ENCODE data around the gene FOXK2. TPM values are rescaled to one million over a fixed set of nuclear protein-coding genes. Genes with fewer than 3 reads are reported as not detected.
"Not testable (repeated sequence)": the region's sequence is repeated elsewhere in the genome, so short reads cannot be mapped to it uniquely, and the experiment has no call there.

The FOXK2 gene
- total RNA-seq, 2 experiments from 2014 or later: 48.8 to 51.4 TPM

GRCh38 chr17:82497483-82498405 lies 21.8 kb upstream of the FOXK2 start:
- no peaks in the 10 kb centered on the region for H3K27me3 Mint-ChIP-seq (ENCODE audit: low read depth)
- peak overlapping the region; percentile 81 for H3K4me3 Mint-ChIP-seq
- no peaks in the 10 kb centered on the region for H3K36me3 Mint-ChIP-seq (ENCODE audit: low read depth)
- H3K27ac Mint-ChIP-seq: peak overlapping the region; percentile 82
- H3K9me3 Mint-ChIP-seq: no peaks in the 10 kb centered on the region
- DNase-seq: peak; percentile 57
- CTCF ChIA-PET: interaction anchor here (0.5 to 0.7 kb wide), 3 partner anchors 9 to 55 kb away, joined by 3 read pairs; no protein-coding TSS in a partner anchor
- peaks cover 21% of the 10 kb centered on the region for H3K4me1 Mint-ChIP-seq (ENCODE audit: low read depth)
- intact Hi-C loops (cut with micrococcal nuclease): loop anchor here (1.0 to 10.0 kb wide), 4 partner anchors 21 to 367 kb away; partner anchors contain the start of genes FOXK2 and TBCD

- DNase-seq: no peak
- H3K27me3 Mint-ChIP-seq (ENCODE audit: low read depth): no peaks in the 10 kb centered on the region
- peaks cover 13% of the 10 kb centered on the region for H3K4me1 Mint-ChIP-seq (ENCODE audit: low read depth)
- intact Hi-C loops (cut with micrococcal nuclease): no loop called here
- no peaks in the 10 kb centered on the region for H3K9me3 Mint-ChIP-seq
- H3K4me3 Mint-ChIP-seq: no peak overlapping the region
- H3K27ac Mint-ChIP-seq: no peak overlapping the region
- H3K36me3 Mint-ChIP-seq (ENCODE audit: low read depth): no peaks in the 10 kb centered on the region
- CTCF ChIA-PET: no interaction called here
These were observed 17.3 kb upstream of the FOXK2 start for GRCh38 chr17:82502207-82502606.

GRCh38 chr17:82503094-82503727 lies 16.3 kb upstream of the FOXK2 start:
- no peaks in the 10 kb centered on the region for H3K9me3 Mint-ChIP-seq
- CTCF ChIA-PET: interaction anchor here (1.0 kb wide), 1 partner anchor 8 kb away, joined by 3 read pairs; no protein-coding TSS in a partner anchor
- no peak overlapping the region for H3K4me3 Mint-ChIP-seq
- no peak for DNase-seq
- H3K27ac Mint-ChIP-seq: no peak overlapping the region
- H3K36me3 Mint-ChIP-seq (ENCODE audit: low read depth): no peaks in the 10 kb centered on the region
- H3K27me3 Mint-ChIP-seq (ENCODE audit: low read depth): no peaks in the 10 kb centered on the region
- intact Hi-C loops (cut with micrococcal nuclease): no loop called here
- peaks cover 6% of the 10 kb centered on the region for H3K4me1 Mint-ChIP-seq (ENCODE audit: low read depth)

GRCh38 chr17:82503728-82504308 lies 15.7 kb upstream of the FOXK2 start:
- H3K27ac Mint-ChIP-seq: no peak overlapping the region
- H3K36me3 Mint-ChIP-seq (ENCODE audit: low read depth): no peaks in the 10 kb centered on the region
- CTCF ChIA-PET: interaction anchor here (1.0 kb wide), 3 partner anchors 9 to 48 kb away, joined by 3 to 4 read pairs (median 3); no protein-coding TSS in a partner anchor
- H3K9me3 Mint-ChIP-seq: no peaks in the 10 kb centered on the region
- no peak for DNase-seq
- peaks cover 6% of the 10 kb centered on the region for H3K4me1 Mint-ChIP-seq (ENCODE audit: low read depth)
- intact Hi-C loops (cut with micrococcal nuclease): no loop called here
- H3K4me3 Mint-ChIP-seq: no peak overlapping the region
- H3K27me3 Mint-ChIP-seq (ENCODE audit: low read depth): no peaks in the 10 kb centered on the region

GRCh38 chr17:82505296-82505695 lies 14.2 kb upstream of the FOXK2 start:
- Mint-ChIP-seq H3K4me3 (no peak overlapping the region), H3K27me3 (ENCODE audit: low read depth) (no peaks in the 10 kb centered on the region), H3K9me3 (no peaks in the 10 kb centered on the region), H3K36me3 (ENCODE audit: low read depth) (no peaks in the 10 kb centered on the region), H3K27ac (no peak overlapping the region), H3K4me1 (ENCODE audit: low read depth) (peaks cover 6% of the 10 kb centered on the region)
- CTCF ChIA-PET: no interaction called here
- intact Hi-C loops (cut with micrococcal nuclease): no loop called here
- no peak for DNase-seq

GRCh38 chr17:82506402-82506801 lies 13.1 kb upstream of the FOXK2 start:
- DNase-seq: peak; percentile 58
- H3K27ac Mint-ChIP-seq; H3K36me3 Mint-ChIP-seq (ENCODE audit: low read depth); H3K9me3 Mint-ChIP-seq; H3K27me3 Mint-ChIP-seq (ENCODE audit: low read depth); intact Hi-C loops (cut with micrococcal nuclease); H3K4me1 Mint-ChIP-seq (ENCODE audit: low read depth); H3K4me3 Mint-ChIP-seq: not testable (repeated sequence)
- CTCF ChIA-PET: interaction anchor here (1.1 to 1.5 kb wide), 3 partner anchors 9 to 48 kb away, joined by 3 to 9 read pairs (median 3); no protein-coding TSS in a partner anchor

GRCh38 chr17:82507631-82508175 lies 11.8 kb upstream of the FOXK2 start:
- CTCF ChIA-PET: no interaction called here
- H3K9me3 Mint-ChIP-seq: no peaks in the 10 kb centered on the region
- H3K27ac Mint-ChIP-seq: no peak overlapping the region
- H3K36me3 Mint-ChIP-seq (ENCODE audit: low read depth): no peaks in the 10 kb centered on the region
- H3K27me3 Mint-ChIP-seq (ENCODE audit: low read depth): no peaks in the 10 kb centered on the region
- no peak overlapping the region for H3K4me3 Mint-ChIP-seq
- intact Hi-C loops (cut with micrococcal nuclease): no loop called here
- DNase-seq: no peak
- peaks cover 7% of the 10 kb centered on the region for H3K4me1 Mint-ChIP-seq (ENCODE audit: low read depth)

- H3K9me3 Mint-ChIP-seq; H3K27me3 Mint-ChIP-seq (ENCODE audit: low read depth); CTCF ChIA-PET; H3K4me3 Mint-ChIP-seq; intact Hi-C loops (cut with micrococcal nuclease); DNase-seq; H3K27ac Mint-ChIP-seq; H3K36me3 Mint-ChIP-seq (ENCODE audit: low read depth); H3K4me1 Mint-ChIP-seq (ENCODE audit: low read depth): not testable (repeated sequence)
These were observed 7.9 kb upstream of the FOXK2 start for GRCh38 chr17:82511642-82512041.

GRCh38 chr17:82513864-82514263 lies 5.7 kb upstream of the FOXK2 start:
- DNase-seq; H3K36me3 Mint-ChIP-seq (ENCODE audit: low read depth); H3K4me3 Mint-ChIP-seq; H3K4me1 Mint-ChIP-seq (ENCODE audit: low read depth); H3K27me3 Mint-ChIP-seq (ENCODE audit: low read depth); H3K9me3 Mint-ChIP-seq; intact Hi-C loops (cut with micrococcal nuclease); H3K27ac Mint-ChIP-seq: not testable (repeated sequence)
- CTCF ChIA-PET: interaction anchor here (0.7 kb wide), 1 partner anchor 28 kb away, joined by 3 read pairs; no protein-coding TSS in a partner anchor

- DNase-seq: no peak
- H3K4me1 Mint-ChIP-seq (ENCODE audit: low read depth): peaks cover 10% of the 10 kb centered on the region
- intact Hi-C loops (cut with micrococcal nuclease): no loop called here
- H3K36me3 Mint-ChIP-seq (ENCODE audit: low read depth): peaks cover 8% of the 10 kb centered on the region
- no peak overlapping the region for H3K27ac Mint-ChIP-seq
- H3K27me3 Mint-ChIP-seq (ENCODE audit: low read depth): no peaks in the 10 kb centered on the region
- peak overlapping the region; percentile 1 for H3K4me3 Mint-ChIP-seq
- CTCF ChIA-PET: no interaction called here
- H3K9me3 Mint-ChIP-seq: no peaks in the 10 kb centered on the region
These were observed 2.2 kb upstream of the FOXK2 start for GRCh38 chr17:82517230-82517865.

GRCh38 chr17:82519971-82520903 lies 705 bp downstream of the FOXK2 start:
- intact Hi-C loops (cut with micrococcal nuclease): loop anchor here (1.0 to 2.0 kb wide), 4 partner anchors 23 to 69 kb away; partner anchors contain the start of genes CYBC1 and NARF
- no peaks in the 10 kb centered on the region for H3K9me3 Mint-ChIP-seq

More at GRCh38 chr17:82519971-82520903, 705 bp downstream of the FOXK2 start:
- Mint-ChIP-seq H3K4me3 (peak overlapping the region; percentile 88), H3K36me3 (ENCODE audit: low read depth) (peaks cover 12% of the 10 kb centered on the region), H3K27ac (peak overlapping the region; percentile 83), H3K27me3 (ENCODE audit: low read depth) (no peaks in the 10 kb centered on the region), H3K4me1 (ENCODE audit: low read depth) (peaks cover 34% of the 10 kb centered on the region)
- peak; percentile 38 for DNase-seq
- CTCF ChIA-PET: no interaction called here
